Neural progenitor cell (in vitro differentiated cells): ENCODE measurements around the gene SH2B2. TPM values are rescaled to one million over a fixed set of nuclear protein-coding genes. Genes with fewer than 3 reads are reported as not detected.
"Not testable (repeated sequence)": the region's sequence is repeated elsewhere in the genome, so short reads cannot be mapped to it uniquely, and the experiment has no call there.

ENCODE experiments used
- DNase-seq: peaks from one replicate; pipeline ENCODE4 v3.0.0-alpha.2; 2016; ENCODE audit warnings: low spot score
- H2AFZ ChIP-seq: fragments of 200-600 bp; sonication (generic); replicated peaks from 2 replicates; pipeline ENCODE4 v1.6.1; 2016; ENCODE audit warnings: antibody characterized with exemption
- H3F3A ChIP-seq: fragments of 200-600 bp; sonication (generic); 2 replicates; pipeline ENCODE4 v1.6.1; 2016; ENCODE audit warnings: antibody characterized with exemption, low read depth
- H3K27ac ChIP-seq: fragments of 200-600 bp; sonication (generic); 2 replicates; pipeline ENCODE4 v1.5.1; 2016; ENCODE audit warnings: mild to moderate bottlenecking
- H3K27me3 ChIP-seq: fragments of 200-600 bp; sonication (generic); 2 replicates; pipeline ENCODE4 v1.6.1; 2016; ENCODE audit warnings: mild to moderate bottlenecking, moderate library complexity
- H3K36me3 ChIP-seq: fragments of 200-600 bp; sonication (generic); 2 replicates; pipeline ENCODE4 v1.5.1; 2016
- H3K4me1 ChIP-seq: fragments of 200-600 bp; sonication (generic); 2 replicates; pipeline ENCODE4 v1.6.1; 2016; ENCODE audit warnings: mixed run types
- H3K4me2 ChIP-seq: fragments of 200-600 bp; sonication (generic); 2 replicates; pipeline ENCODE4 v1.6.1; 2016
- H3K4me3 ChIP-seq: fragments of 200-600 bp; sonication (generic); 2 replicates; pipeline ENCODE4 v1.5.1; 2016
- H3K79me2 ChIP-seq: fragments of 200-600 bp; sonication (generic); 2 replicates; pipeline ENCODE4 v1.6.1; 2016; ENCODE audit warnings: low read depth
- H3K9ac ChIP-seq: fragments of 200-600 bp; sonication (generic); 2 replicates; pipeline ENCODE4 v1.6.1; 2016
- H3K9me3 ChIP-seq: fragments of 200-600 bp; sonication (generic); 2 replicates; pipeline ENCODE4 v1.5.1; 2016; ENCODE audit warnings: low read depth
- H4K20me1 ChIP-seq: fragments of 200-600 bp; sonication (generic); 2 replicates; pipeline ENCODE4 v1.6.1; 2016; ENCODE audit warnings: low read depth
- H3K27ac Mint-ChIP-seq: 3 replicates; pipeline ENCODE4 v1.8.0; 2021; ENCODE audit warnings: mixed read lengths
- H3K27me3 Mint-ChIP-seq: 2 replicates; pipeline ENCODE4 v1.8.0; 2022; ENCODE audit warnings: low read depth, mild to moderate bottlenecking, inconsistent platforms, moderate library complexity, mixed read lengths; ENCODE audit not compliant: insufficient read depth
- H3K36me3 Mint-ChIP-seq: 3 replicates; pipeline ENCODE4 v1.8.0; 2021; ENCODE audit warnings: mixed read lengths
- H3K4me1 Mint-ChIP-seq: 3 replicates; pipeline ENCODE4 v1.8.0; 2021; ENCODE audit warnings: mixed read lengths
- H3K4me3 Mint-ChIP-seq: 3 replicates; pipeline ENCODE4 v1.8.0; 2021; ENCODE audit warnings: mild to moderate bottlenecking, moderate library complexity, mixed read lengths
- H3K9me3 Mint-ChIP-seq: 3 replicates; pipeline ENCODE4 v1.8.0; 2020; ENCODE audit warnings: mixed read lengths
- total RNA-seq: library from RNA; depleted of rRNA; stranded (reverse); fragments of >200 nt; gene quantifications from 2 replicates; pipeline ENCODE4 v1.2.3, GENCODE V29; 2015; ENCODE audit warnings: low replicate concordance

Gene SH2B2
- total RNA-seq, 1 donor from 2014 or later: 2.0 TPM

DNA sequence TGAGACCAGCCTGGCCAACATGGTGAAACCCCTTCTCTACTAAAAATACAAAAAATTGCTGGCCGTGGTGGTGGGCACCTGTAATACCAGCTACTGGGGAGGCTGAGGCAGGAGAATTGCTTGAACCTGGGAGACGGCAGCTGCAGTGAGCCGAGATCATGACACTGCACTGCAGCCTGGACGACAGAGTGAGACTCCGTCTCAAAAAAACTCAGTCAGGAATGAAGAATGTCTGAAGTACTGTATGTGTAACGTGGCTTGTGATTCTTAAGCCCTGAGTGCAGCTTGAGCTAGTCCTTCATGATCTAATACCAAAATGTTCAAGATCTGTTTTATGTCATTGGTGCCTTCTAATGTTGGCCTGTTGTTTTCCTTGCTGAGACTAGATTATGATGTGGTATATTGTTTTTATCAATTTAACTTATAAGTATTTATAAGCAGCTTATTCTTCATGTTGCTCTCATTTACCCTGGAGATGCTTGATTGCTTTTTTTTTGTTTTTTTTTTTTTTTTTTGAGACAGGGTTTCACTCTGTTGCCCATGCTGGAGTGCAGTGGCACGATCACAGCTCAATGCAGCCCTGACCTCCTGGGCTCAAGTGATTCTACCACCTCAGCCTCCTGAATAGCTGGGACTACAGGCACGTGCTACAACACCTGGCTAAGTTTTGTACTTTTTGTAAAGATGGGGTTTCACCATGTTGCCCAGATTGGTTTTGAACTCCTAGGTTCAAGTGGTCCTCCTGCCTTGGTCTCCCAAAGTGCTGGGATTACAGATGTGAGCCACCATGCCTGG, 44.2 kb downstream of the SH2B2 start:
- H3K4me1 Mint-ChIP-seq: peaks cover 13% of the 10 kb centered on the region
- H3K79me2 ChIP-seq, H3K4me3 ChIP-seq, H3K9ac ChIP-seq, H3F3A ChIP-seq, H4K20me1 ChIP-seq, H3K4me1 ChIP-seq, H3K9me3 ChIP-seq, H3K9me3 Mint-ChIP-seq, H3K27ac ChIP-seq, H3K36me3 Mint-ChIP-seq, H3K27ac Mint-ChIP-seq, H3K27me3 Mint-ChIP-seq, H3K36me3 ChIP-seq, DNase-seq, H2AFZ ChIP-seq, H3K27me3 ChIP-seq, H3K4me3 Mint-ChIP-seq, H3K4me2 ChIP-seq: not testable (repeated sequence)

GRCh38 chr7:102335574-102335973, 48.9 kb downstream of the SH2B2 start:
- not testable (repeated sequence) for H3K4me2 ChIP-seq, DNase-seq, H3K9ac ChIP-seq, H3K27me3 ChIP-seq, H3K27me3 Mint-ChIP-seq, H3K9me3 ChIP-seq, H3F3A ChIP-seq, H3K79me2 ChIP-seq, H3K9me3 Mint-ChIP-seq, H3K4me1 ChIP-seq, H3K27ac ChIP-seq, H3K36me3 Mint-ChIP-seq, H2AFZ ChIP-seq, H4K20me1 ChIP-seq, H3K4me3 ChIP-seq, H3K4me3 Mint-ChIP-seq, H3K27ac Mint-ChIP-seq, H3K36me3 ChIP-seq, H3K4me1 Mint-ChIP-seq

DNA sequence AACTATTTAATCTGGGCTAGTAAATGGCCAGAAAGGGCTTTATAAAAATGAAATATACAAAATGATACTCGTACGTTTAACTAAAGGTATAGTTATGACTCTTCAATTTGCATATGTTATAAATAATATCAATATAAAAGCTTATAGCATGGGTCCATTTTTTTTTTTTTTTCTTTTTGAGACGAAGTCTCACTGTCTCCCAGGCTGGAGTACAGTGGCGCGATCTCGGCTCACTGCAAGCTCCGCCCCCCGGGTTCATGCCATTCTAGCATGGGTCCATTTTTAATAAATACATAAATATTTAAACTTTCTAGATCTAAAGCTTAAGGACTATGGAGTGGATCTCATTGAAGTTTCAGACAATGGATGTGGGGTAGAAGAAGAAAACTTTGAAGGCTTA, 50.3 kb downstream of the SH2B2 start:
- not testable (repeated sequence) for H3K4me3 ChIP-seq, H3K4me1 ChIP-seq, H3K4me2 ChIP-seq, H3K27me3 ChIP-seq, DNase-seq, H3F3A ChIP-seq, H3K4me3 Mint-ChIP-seq, H3K4me1 Mint-ChIP-seq, H3K27ac ChIP-seq, H4K20me1 ChIP-seq, H3K9me3 Mint-ChIP-seq, H3K27me3 Mint-ChIP-seq, H3K9ac ChIP-seq, H3K9me3 ChIP-seq, H3K79me2 ChIP-seq, H3K27ac Mint-ChIP-seq, H2AFZ ChIP-seq, H3K36me3 ChIP-seq, H3K36me3 Mint-ChIP-seq

DNA sequence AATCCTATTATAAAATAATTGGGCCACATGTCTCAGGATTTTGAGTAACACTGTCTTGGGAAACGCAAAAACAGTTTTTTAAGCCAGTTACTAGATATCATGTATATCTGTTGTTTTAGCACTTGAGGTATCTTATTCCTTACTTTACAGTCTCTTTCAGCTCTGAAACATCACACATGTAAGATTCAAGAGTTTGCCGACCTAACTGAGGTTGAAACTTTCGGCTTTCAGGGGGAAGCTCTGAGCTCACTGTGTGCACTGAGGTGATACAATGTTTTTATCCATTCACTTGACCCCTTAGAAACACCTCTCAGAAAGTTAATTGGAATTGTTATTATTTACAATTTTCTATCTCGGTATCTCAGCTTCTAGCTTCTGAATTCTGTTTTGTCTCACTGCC, 50.8 kb downstream of the SH2B2 start:
- H3K4me3 Mint-ChIP-seq, H3K27ac ChIP-seq, H3K27ac Mint-ChIP-seq, H3K9me3 ChIP-seq, H3K36me3 Mint-ChIP-seq, H3K27me3 ChIP-seq, H3K4me1 Mint-ChIP-seq, H3K9me3 Mint-ChIP-seq, DNase-seq, H3K36me3 ChIP-seq, H3F3A ChIP-seq, H3K9ac ChIP-seq, H4K20me1 ChIP-seq, H3K79me2 ChIP-seq, H3K4me2 ChIP-seq, H3K4me3 ChIP-seq, H3K27me3 Mint-ChIP-seq, H3K4me1 ChIP-seq, H2AFZ ChIP-seq: not testable (repeated sequence)

- H3K79me2 ChIP-seq, H3K27ac Mint-ChIP-seq, H3K27me3 Mint-ChIP-seq, H3K27me3 ChIP-seq, H3K36me3 ChIP-seq, DNase-seq, H3K9me3 Mint-ChIP-seq, H3K4me1 Mint-ChIP-seq, H3K4me2 ChIP-seq, H3K9me3 ChIP-seq, H3F3A ChIP-seq, H3K4me3 ChIP-seq, H3K9ac ChIP-seq, H3K4me1 ChIP-seq, H3K4me3 Mint-ChIP-seq, H3K27ac ChIP-seq, H4K20me1 ChIP-seq, H3K36me3 Mint-ChIP-seq, H2AFZ ChIP-seq: not testable (repeated sequence)
Observed at GRCh38 chr7:102340599-102341368, 54.1 kb downstream of the SH2B2 start.

GRCh38 chr7:102346983-102347382, 60.3 kb downstream of the SH2B2 start:
- not testable (repeated sequence) for H3K4me1 Mint-ChIP-seq, H3K9me3 Mint-ChIP-seq, H3K27ac ChIP-seq, H4K20me1 ChIP-seq, H3F3A ChIP-seq, H3K27ac Mint-ChIP-seq, H3K4me3 Mint-ChIP-seq, H3K36me3 ChIP-seq, H3K4me3 ChIP-seq, H3K27me3 ChIP-seq, H3K9me3 ChIP-seq, H3K4me1 ChIP-seq, DNase-seq, H3K9ac ChIP-seq, H2AFZ ChIP-seq, H3K27me3 Mint-ChIP-seq, H3K4me2 ChIP-seq, H3K79me2 ChIP-seq, H3K36me3 Mint-ChIP-seq

- not testable (repeated sequence) for H3K9me3 ChIP-seq, H2AFZ ChIP-seq, H3F3A ChIP-seq, H3K27me3 ChIP-seq, H3K4me3 ChIP-seq, H3K4me3 Mint-ChIP-seq, H3K27ac ChIP-seq, H3K4me2 ChIP-seq, H3K9ac ChIP-seq, H4K20me1 ChIP-seq, H3K79me2 ChIP-seq, H3K36me3 ChIP-seq, DNase-seq, H3K9me3 Mint-ChIP-seq, H3K27me3 Mint-ChIP-seq, H3K27ac Mint-ChIP-seq, H3K4me1 Mint-ChIP-seq, H3K4me1 ChIP-seq, H3K36me3 Mint-ChIP-seq
Observed at GRCh38 chr7:102356344-102356743, 69.7 kb downstream of the SH2B2 start, which contains the start of gene SPDYE6. Gene SPDYE6, minus strand, starts transcription at chr7:102356444. Its CDS starts 421 bp downstream, at chr7:102356023.
